ENCODE measurements around the gene UGT2B10.
"Not testable (repeated sequence)": the region's sequence is repeated elsewhere in the genome, so short reads cannot be mapped to it uniquely, and the experiment has no call there.

The UGT2B10 gene

GRCh38 chr4:68815617-68816409, at the start of gene UGT2B10:
TSS of gene UGT2B10 (plus strand) at chr4:68815994. CDS start at chr4:68816020, 26 bp downstream.
- DNase-seq = not testable (repeated sequence)

- not testable (repeated sequence) for DNase-seq
These were observed 44.0 kb upstream of the UGT2B10 start for GRCh38 chr4:68771836-68772235.

GRCh38 chr4:68773699-68774098, 42.1 kb upstream of the UGT2B10 start:
- DNase-seq = no peak

DNA sequence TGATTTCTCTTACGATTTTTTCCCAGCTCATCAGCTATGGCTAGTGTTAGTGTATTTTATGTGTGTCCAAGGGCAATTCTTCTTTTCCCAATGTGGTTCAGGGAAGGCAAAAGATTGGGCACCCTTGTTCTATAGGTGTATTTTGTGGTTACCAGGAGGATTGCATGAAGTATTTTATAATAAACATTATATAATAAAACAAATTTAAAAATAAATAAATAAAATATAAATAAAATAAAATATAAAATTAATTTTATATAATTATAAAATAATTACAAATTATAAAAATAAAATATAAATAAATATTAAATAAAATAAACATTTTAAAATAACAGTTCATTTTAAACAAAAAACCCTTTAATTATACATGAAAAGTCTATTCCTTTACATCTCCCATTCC, 35.6 kb upstream of the UGT2B10 start:
- no peak for DNase-seq

DNA sequence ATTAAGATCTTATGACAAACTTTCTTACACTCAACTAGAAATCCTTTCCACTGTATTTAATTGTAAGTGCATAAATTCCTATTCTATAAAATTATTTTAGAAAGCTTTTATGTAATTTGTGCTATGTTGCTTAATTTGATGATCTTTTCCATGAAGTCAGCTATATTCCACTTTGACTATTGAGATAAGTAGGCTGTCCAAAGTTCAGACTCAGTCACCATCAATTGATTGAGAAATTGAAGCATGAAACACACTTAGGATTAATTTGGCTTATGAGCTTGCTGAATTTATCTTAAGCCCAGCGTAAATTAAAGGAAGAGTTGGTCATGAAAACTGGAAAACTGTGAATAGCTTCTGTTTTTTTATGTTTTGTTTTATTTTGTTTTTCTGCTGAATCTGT, 18.7 kb upstream of the UGT2B10 start:
- no peak for DNase-seq

DNA sequence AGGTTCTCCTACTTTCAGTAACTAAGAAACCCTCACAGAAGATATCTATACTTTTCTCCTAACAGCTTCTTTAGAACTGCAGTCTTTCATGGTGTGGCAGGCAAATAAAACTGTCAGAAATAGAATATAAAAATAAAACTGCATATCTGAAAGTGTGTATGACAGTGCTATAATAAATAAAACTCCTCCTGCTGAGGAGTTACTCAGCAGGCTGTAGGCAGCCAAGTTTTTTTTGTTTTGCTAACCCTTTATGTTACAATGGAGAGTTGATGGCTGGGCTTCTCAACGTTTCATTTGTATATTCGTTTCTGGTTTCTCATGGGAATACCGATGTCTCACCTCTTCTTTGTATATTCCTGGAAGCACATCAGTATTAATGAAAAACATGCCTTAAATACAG, 18.2 kb upstream of the UGT2B10 start:
- no peak for DNase-seq

- no peak for DNase-seq
These were observed 12.8 kb upstream of the UGT2B10 start for GRCh38 chr4:68803013-68803412.

DNA sequence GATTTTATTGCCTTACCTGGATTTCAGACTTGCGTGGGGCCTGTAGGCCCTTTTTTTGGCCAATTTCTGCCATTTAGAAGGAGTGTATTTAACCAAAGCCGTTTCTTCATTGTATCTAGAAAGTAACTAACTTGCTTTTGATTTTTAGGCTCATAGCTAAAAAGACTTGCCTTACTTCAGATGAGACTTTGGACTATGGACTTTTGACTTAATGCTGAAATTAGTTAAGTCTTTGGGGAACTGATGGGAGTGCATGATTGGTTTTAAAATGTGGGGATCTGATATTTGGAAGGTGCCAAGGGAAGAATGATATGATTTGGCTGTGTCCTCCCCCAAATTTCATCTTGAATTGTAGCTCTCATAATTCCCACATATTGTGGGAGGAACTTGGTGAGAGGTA, 7.7 kb upstream of the UGT2B10 start:
- no peak for DNase-seq

DNA sequence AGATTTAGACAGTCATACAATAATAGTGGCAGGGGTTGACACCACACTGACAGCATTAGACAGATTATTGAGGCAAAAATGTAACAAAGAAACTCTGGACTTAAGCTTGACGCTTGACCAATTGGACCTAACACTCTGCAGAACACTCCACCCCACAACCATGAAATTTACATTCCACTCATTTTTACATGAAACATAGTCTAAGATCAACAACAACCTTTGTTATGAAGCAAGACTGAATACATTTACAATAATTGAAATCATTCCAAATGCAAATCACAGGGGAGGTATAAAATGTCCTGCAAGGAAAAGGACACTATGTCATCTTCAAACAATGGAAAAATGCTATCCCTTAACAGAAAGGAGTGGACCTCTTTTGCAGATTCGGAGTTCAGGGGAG, 4.9 kb upstream of the UGT2B10 start:
- DNase-seq = no peak

DNA sequence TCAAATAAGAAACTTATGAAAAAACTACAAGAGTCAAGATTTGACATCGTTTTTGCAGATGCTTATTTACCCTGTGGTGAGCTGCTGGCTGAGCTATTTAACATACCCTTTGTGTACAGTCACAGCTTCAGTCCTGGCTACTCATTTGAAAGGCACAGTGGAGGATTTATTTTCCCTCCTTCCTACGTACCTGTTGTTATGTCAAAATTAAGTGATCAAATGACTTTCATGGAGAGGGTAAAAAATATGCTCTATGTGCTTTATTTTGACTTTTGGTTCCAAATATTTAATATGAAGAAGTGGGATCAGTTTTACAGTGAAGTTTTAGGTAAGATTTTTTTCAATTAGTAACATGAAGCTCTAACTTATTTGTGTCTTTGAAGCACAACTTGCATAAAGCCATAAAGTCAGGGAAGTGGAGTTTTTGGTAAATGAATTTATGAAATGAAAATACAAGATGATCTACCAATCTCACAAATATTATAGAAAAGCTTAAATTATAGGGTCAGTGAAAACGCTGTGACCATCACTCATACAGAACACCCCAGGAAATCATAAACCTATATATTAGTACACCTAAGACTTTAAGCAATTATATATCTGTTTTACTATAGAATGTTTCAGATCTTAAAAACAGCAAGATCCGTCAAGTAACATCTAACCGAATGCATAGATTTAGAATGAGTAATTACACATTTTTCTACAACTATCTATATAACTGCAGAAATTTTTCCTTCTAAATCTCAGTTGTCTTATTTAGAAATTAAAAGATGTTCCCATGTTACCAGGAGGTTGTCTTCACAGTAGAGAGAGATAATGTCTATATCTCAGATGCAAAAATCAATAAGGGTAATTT, 844 bp downstream of the UGT2B10 start:
- DNase-seq = not testable (repeated sequence)

DNA sequence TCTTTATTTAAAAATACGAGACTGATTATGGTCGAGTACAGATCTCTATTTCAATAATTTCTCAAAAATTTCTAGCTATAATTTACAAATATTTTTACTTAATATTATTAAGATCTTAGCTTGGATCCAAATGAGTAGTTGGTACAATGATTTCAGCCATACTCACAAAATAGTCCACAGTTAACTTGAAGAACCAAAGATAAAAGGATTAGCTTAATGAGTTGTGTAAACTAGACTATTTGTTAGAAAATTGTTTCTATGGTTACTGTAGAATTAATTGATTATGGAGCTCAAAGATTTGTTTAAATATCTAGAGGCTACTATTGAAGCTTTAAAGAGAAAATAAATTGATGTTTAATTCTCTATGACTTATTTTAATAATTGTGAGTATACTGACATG, 1.6 kb downstream of the UGT2B10 start:
- no peak for DNase-seq

GRCh38 chr4:68818030-68818462, 2.3 kb downstream of the UGT2B10 start:
- DNase-seq = not testable (repeated sequence)

GRCh38 chr4:68831642-68832041, 15.8 kb downstream of the UGT2B10 start:
- no peak for DNase-seq

GRCh38 chr4:68850293-68850692, 34.5 kb downstream of the UGT2B10 start:
- no peak for DNase-seq

GRCh38 chr4:68855771-68856170, 40.0 kb downstream of the UGT2B10 start:
- DNase-seq = no peak

GRCh38 chr4:68858039-68858438, 42.2 kb downstream of the UGT2B10 start:
- DNase-seq = no peak

DNA sequence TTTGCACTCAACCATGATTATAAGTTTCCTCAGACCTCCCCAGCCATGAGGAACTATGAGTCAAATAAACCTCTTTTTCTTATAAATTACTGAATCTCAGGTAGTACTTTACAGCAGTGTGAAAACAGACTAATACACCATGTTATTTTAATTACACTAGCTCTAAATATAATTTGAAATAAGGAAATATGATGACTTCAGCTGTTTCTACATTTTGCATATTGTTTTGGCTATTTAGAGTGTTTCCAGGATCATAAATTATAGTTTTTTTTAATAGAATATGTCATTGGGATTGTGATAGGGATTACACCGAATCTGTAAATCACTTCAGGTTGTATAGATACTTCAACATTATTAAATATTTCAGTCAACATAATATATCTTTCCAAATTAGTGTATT, 43.9 kb downstream of the UGT2B10 start:
- no peak for DNase-seq

DNA sequence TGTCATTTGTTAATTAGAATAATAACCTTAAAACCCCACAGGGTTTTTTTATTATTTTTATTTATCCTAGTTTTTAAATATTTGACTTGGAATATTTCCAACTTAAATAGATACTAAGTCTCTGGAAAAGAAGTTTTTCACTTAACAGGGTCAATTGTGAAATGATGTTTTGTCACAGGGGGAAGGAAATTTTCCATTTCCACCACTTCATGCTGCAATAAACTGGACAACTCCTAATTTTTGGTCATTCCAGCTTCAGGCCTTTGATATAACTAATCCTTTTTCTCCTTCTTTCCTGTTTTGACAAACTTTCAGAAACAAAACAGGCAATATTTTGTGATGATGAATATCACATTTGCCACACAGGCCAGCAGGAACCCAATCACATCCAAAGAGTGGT, 45.3 kb downstream of the UGT2B10 start:
- no peak for DNase-seq

GRCh38 chr4:68864438-68865187, 48.8 kb downstream of the UGT2B10 start:
- DNase-seq = peak; percentile 95

- no peak for DNase-seq
These were observed 49.4 kb downstream of the UGT2B10 start for GRCh38 chr4:68865188-68865638.

DNA sequence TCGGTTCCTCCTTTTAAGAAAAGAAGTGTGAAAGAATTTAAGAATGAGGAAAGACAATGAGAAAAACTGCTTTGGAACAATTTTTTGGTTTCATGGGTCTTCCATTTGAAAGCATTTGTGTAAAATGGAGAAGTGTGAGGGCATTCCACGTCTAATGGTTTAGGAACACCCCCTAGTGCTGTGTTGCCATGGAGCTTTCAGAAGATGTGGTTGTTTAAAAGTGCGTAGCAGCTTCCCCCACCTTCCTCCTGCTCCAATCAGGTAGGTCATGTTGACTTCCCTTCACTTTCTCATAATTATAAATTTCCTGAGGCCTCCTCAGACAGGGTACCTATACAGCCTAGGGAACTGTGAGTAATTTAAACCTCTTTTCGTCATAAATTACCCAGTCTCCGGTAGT, 50.0 kb downstream of the UGT2B10 start:
- DNase-seq = no peak

GRCh38 chr4:68869274-68869773, 53.5 kb downstream of the UGT2B10 start:
- no peak for DNase-seq

Measured in GF-D8 (cell line).